GM19455 (cell line): ENCODE data around the gene KMT2A.

Experiments used
- ATAC-seq: cut with Tn5 transposase; IDR thresholded peaks from one replicate; pipeline ENCODE4 v1.9.1; 2021; ENCODE audit not compliant: unreplicated experiment

The KMT2A gene

GRCh38 chr11:118574636-118575035 is 138.3 kb downstream of the KMT2A start:
- no peak for ATAC-seq
